Caco-2 (cell line): Measurements from ENCODE around the gene GLRA2. TPM values are rescaled to one million over a fixed set of nuclear protein-coding genes. Genes with fewer than 3 reads are reported as not detected.

ENCODE experiments used
- BruUV-seq: library from RNA; stranded (reverse); fragments of 400-500 nt; replicated peaks from 2 replicates; lab custom pipeline; 2021; lab: Mats Ljungman, UMichigan
- CTCF ChIA-PET: fragments of 300-600 bp; sonication (Branson Sonifier 250); formaldehyde crosslinking; loops from one replicate; lab custom pipeline; 2022; ENCODE audit warnings: antibody characterized with exemption; lab: Charles Lee
- POLR2A ChIA-PET: fragments of 300-600 bp; sonication (Branson Sonifier 250); formaldehyde crosslinking; loops from one replicate; lab custom pipeline; 2022; ENCODE audit warnings: antibody characterized with exemption; lab: Charles Lee
- DNase-seq, 2 experiments: peaks; one replicate each; pipeline versions ENCODE4 v3.0.0 to v3.0.0-alpha.2; 2020 to 2022
- H3K27me3 ChIP-seq: replicated peaks from 2 replicates; pipeline ENCODE4 v1.6.0; 2011; ENCODE audit warnings: low read length; ENCODE audit not compliant: control insufficient read depth, insufficient read depth
- H3K36me3 ChIP-seq: 2 replicates; pipeline ENCODE4 v1.5.1; 2011; ENCODE audit warnings: low read length; ENCODE audit not compliant: control insufficient read depth, insufficient read depth
- H3K4me1 ChIP-seq: fragments of 250-450 bp; sonication (Bioruptor Pico); 2 replicates; pipeline ENCODE4 v1.5.1; 2020; ENCODE audit warnings: mild to moderate bottlenecking
- H3K4me3 ChIP-seq: 2 replicates; pipeline ENCODE4 v1.5.1; 2011; ENCODE audit warnings: low read depth, mild to moderate bottlenecking, control low read depth, low read length
- H3K9me3 ChIP-seq: fragments of 250-450 bp; sonication (Bioruptor Pico); 2 replicates; pipeline ENCODE4 v1.5.1; 2020; ENCODE audit warnings: mild to moderate bottlenecking, moderate library complexity
- H3K27ac Mint-ChIP-seq: one replicate; pipeline ENCODE4 v1.8.0; 2022; ENCODE audit warnings: mixed read lengths; ENCODE audit not compliant: unreplicated experiment
- H3K27me3 Mint-ChIP-seq: one replicate; pipeline ENCODE4 v1.8.0; 2022; ENCODE audit warnings: mixed read lengths; ENCODE audit not compliant: insufficient read depth, unreplicated experiment
- H3K36me3 Mint-ChIP-seq: one replicate; pipeline ENCODE4 v1.8.0; 2022; ENCODE audit warnings: mild to moderate bottlenecking, mixed read lengths; ENCODE audit not compliant: insufficient read depth, unreplicated experiment
- H3K4me1 Mint-ChIP-seq: one replicate; pipeline ENCODE4 v1.8.0; 2022; ENCODE audit warnings: low read depth, mixed read lengths; ENCODE audit not compliant: unreplicated experiment
- H3K4me3 Mint-ChIP-seq: one replicate; pipeline ENCODE4 v1.8.0; 2022; ENCODE audit warnings: mild to moderate bottlenecking, moderate library complexity, mixed read lengths; ENCODE audit not compliant: unreplicated experiment
- H3K9me3 Mint-ChIP-seq: one replicate; pipeline ENCODE4 v1.8.0; 2022; ENCODE audit warnings: mixed read lengths; ENCODE audit not compliant: unreplicated experiment
- CTCF ChIP-seq, 2 experiments: fragments of 200-600 bp in 1 of 2; IDR thresholded peaks; 1 replicate in 1 of 2; 2 replicates in 1 of 2; pipeline versions ENCODE4 v1.5.1 to v1.8.0; 2011 to 2022; ENCODE audit warnings: antibody characterized with exemption in 1 of 2, control low read depth in 1 of 2, inconsistent platforms in 1 of 2, low read depth in 1 of 2, low read length in 1 of 2, mild to moderate bottlenecking in 1 of 2, moderate library complexity in 1 of 2; ENCODE audit not compliant: insufficient read depth in 1 of 2, severe bottlenecking in 1 of 2, unreplicated experiment in 1 of 2
- intact Hi-C: fragments of 100-400 bp; cut with micrococcal nuclease; formaldehyde crosslinking; loops from one replicate; pipeline ENCODE4 v1.10.0; 2022; ENCODE audit not compliant: unreplicated experiment
- total RNA-seq: library from RNA; stranded (reverse); gene quantifications from 2 replicates; pipeline ENCODE4 v1.2.3, GENCODE V29; 2022

GLRA2 gene
- total RNA-seq, 1 experiment from 2014 or later = not detected

- no peak for DNase-seq
- Histone ChIP-seq H3K4me3 (no peak overlapping the region), H3K36me3 (no peaks in the 10 kb centered on the region), H3K4me1 (no peaks in the 10 kb centered on the region), H3K9me3 (no peaks in the 10 kb centered on the region), H3K27me3 (no peaks in the 10 kb centered on the region)
- H3K27ac Mint-ChIP-seq = no peak overlapping the region
- ChIA-PET POLR2A (no interaction called here), CTCF (no interaction called here)
- H3K36me3 Mint-ChIP-seq = no peaks in the 10 kb centered on the region
- H3K9me3 Mint-ChIP-seq = no peaks in the 10 kb centered on the region
- H3K4me3 Mint-ChIP-seq = no peak overlapping the region
- H3K4me1 Mint-ChIP-seq = no peaks in the 10 kb centered on the region
- TF ChIP-seq CTCF (IDR thresholded peaks at IDR 0.05; ENCODE audit: insufficient read depth in 1 of 2, low read depth in 1 of 2, low read length in 1 of 2, severe bottlenecking in 1 of 2, unreplicated experiment in 1 of 2) = no peak
- H3K27me3 Mint-ChIP-seq = no peaks in the 10 kb centered on the region
- intact Hi-C loops = no loop called here
- no TSS peak for BruUV-seq
Measured at GRCh38 chrX:14641681-14642655, 112.6 kb downstream of the GLRA2 start.

- intact Hi-C loops = no loop called here
- H3K9me3 Mint-ChIP-seq = peaks cover 16% of the 10 kb centered on the region
Measured at GRCh38 chrX:14660970-14661369, 131.6 kb downstream of the GLRA2 start.

GRCh38 chrX:14670819-14671218, 141.5 kb downstream of the GLRA2 start:
- intact Hi-C loops = no loop called here
- no peaks in the 10 kb centered on the region for H3K36me3 ChIP-seq
- no peak overlapping the region for H3K4me3 ChIP-seq
- H3K4me1 Mint-ChIP-seq = peaks cover 7% of the 10 kb centered on the region
- H3K27me3 ChIP-seq = no peaks in the 10 kb centered on the region
- no peak for DNase-seq
- H3K27ac Mint-ChIP-seq = no peak overlapping the region
- no peaks in the 10 kb centered on the region for H3K27me3 Mint-ChIP-seq
- H3K9me3 Mint-ChIP-seq = no peaks in the 10 kb centered on the region
- H3K4me3 Mint-ChIP-seq = no peak overlapping the region
- no peaks in the 10 kb centered on the region for H3K36me3 Mint-ChIP-seq
- H3K9me3 ChIP-seq = no peaks in the 10 kb centered on the region
- H3K4me1 ChIP-seq = peaks cover 28% of the 10 kb centered on the region
- CTCF ChIA-PET = interaction anchor here (0.5 kb wide), 1 partner anchor 110 kb away, joined by 6 read pairs; no protein-coding TSS in a partner anchor
- no TSS peak for BruUV-seq
- POLR2A ChIA-PET = no interaction called here
- TF ChIP-seq CTCF (IDR thresholded peaks at IDR 0.05; ENCODE audit: insufficient read depth in 1 of 2, low read depth in 1 of 2, low read length in 1 of 2, severe bottlenecking in 1 of 2, unreplicated experiment in 1 of 2) = no peak

More at GRCh38 chrX:14660970-14661369, 131.6 kb downstream of the GLRA2 start:
- no peak overlapping the region for H3K27ac Mint-ChIP-seq
- Histone ChIP-seq H3K27me3 (no peaks in the 10 kb centered on the region), H3K4me1 (peaks cover 21% of the 10 kb centered on the region), H3K4me3 (no peak overlapping the region), H3K9me3 (no peaks in the 10 kb centered on the region), H3K36me3 (no peaks in the 10 kb centered on the region)
- no peaks in the 10 kb centered on the region for H3K36me3 Mint-ChIP-seq
- no TSS peak for BruUV-seq
- peaks cover 10% of the 10 kb centered on the region for H3K4me1 Mint-ChIP-seq
- TF ChIP-seq CTCF (IDR thresholded peaks at IDR 0.05; ENCODE audit: insufficient read depth in 1 of 2, low read depth in 1 of 2, low read length in 1 of 2, severe bottlenecking in 1 of 2, unreplicated experiment in 1 of 2) = no peak
- POLR2A ChIA-PET = no interaction called here
- H3K27me3 Mint-ChIP-seq = no peaks in the 10 kb centered on the region
- H3K4me3 Mint-ChIP-seq = no peak overlapping the region
- CTCF ChIA-PET = no interaction called here
- no peak for DNase-seq
